Liver (tissue), 9 donors: ENCODE results near the gene PGM3. TPM values are rescaled to one million over a fixed set of nuclear protein-coding genes. Genes with fewer than 3 reads are reported as not detected.

ENCODE experiments used
- DNase-seq: peaks from one replicate; pipeline ENCODE4 v3.0.0-alpha.2; 2017; ENCODE audit warnings: low spot score
- H3K27ac ChIP-seq, 2 donors: one replicate each; pipeline ENCODE4 v1.7.0; 2013; ENCODE audit warnings: inconsistent platforms in 2 of 2, low read length in 2 of 2, control low read depth in 1 of 2, low read depth in 1 of 2, mild to moderate bottlenecking in 1 of 2
- H3K27me3 ChIP-seq, 4 donors: one replicate each; pipeline versions ENCODE4 v1.6.1 to v1.7.0; 2013; ENCODE audit warnings: low read length in 3 of 4, inconsistent platforms in 1 of 4, mild to moderate bottlenecking in 1 of 4, moderate library complexity in 1 of 4; ENCODE audit not compliant: control insufficient read depth in 4 of 4, insufficient read depth in 4 of 4
- H3K36me3 ChIP-seq, 4 donors: one replicate each; pipeline versions ENCODE4 v1.6.1 to v1.7.0; 2013; ENCODE audit warnings: low read length in 3 of 4, mild to moderate bottlenecking in 3 of 4, low read depth in 1 of 4, moderate library complexity in 1 of 4; ENCODE audit not compliant: control insufficient read depth in 4 of 4, insufficient read depth in 3 of 4
- H3K4me1 ChIP-seq, 4 donors: one replicate each; pipeline versions ENCODE4 v1.6.1 to v1.7.0; 2013; ENCODE audit warnings: low read length in 3 of 4, mild to moderate bottlenecking in 3 of 4, moderate library complexity in 1 of 4; ENCODE audit not compliant: control insufficient read depth in 4 of 4, insufficient read depth in 4 of 4
- H3K4me3 ChIP-seq, 3 donors: one replicate each; pipeline versions ENCODE4 v1.6.1 to v1.7.0; 2013; ENCODE audit warnings: low read length in 3 of 3, control low read depth in 1 of 3, low read depth in 1 of 3, mild to moderate bottlenecking in 1 of 3
- H3K9ac ChIP-seq, 2 donors: one replicate each; pipeline ENCODE4 v1.7.0; 2013; ENCODE audit warnings: low read length in 2 of 2, mild to moderate bottlenecking in 2 of 2, moderate library complexity in 2 of 2, control low read depth in 1 of 2, low read depth in 1 of 2
- H3K9me3 ChIP-seq, 4 donors: one replicate each; pipeline versions ENCODE4 v1.6.1 to v1.7.0; 2013; ENCODE audit warnings: low read length in 3 of 4; ENCODE audit not compliant: control insufficient read depth in 4 of 4
- CTCF ChIP-seq: fragments of 150-350 bp; IDR thresholded peaks from 2 replicates; pipeline ENCODE4 v1.5.1; 2017; ENCODE audit warnings: improper control_type of control experiment, low read depth, low read length; ENCODE audit not compliant: missing input control
- EGR1 ChIP-seq, 2 donors: IDR thresholded peaks; 2 replicates each; pipeline ENCODE4 v1.6.1; 2016 to 2018; ENCODE audit warnings: antibody characterized with exemption in 2 of 2, low read depth in 2 of 2
- FOXA1 ChIP-seq: IDR thresholded peaks from 2 replicates; pipeline ENCODE4 v1.6.1; 2016; ENCODE audit warnings: antibody characterized with exemption
- FOXA2 ChIP-seq: IDR thresholded peaks from 2 replicates; pipeline ENCODE4 v1.6.1; 2016; ENCODE audit warnings: antibody characterized with exemption
- GABPA ChIP-seq, 2 donors: IDR thresholded peaks in 1 of 2; conservative IDR thresholded peaks in 1 of 2; 2 replicates each; pipeline ENCODE4 v1.6.1; 2016; ENCODE audit warnings: antibody characterized with exemption in 2 of 2, mild to moderate bottlenecking in 1 of 2, moderate library complexity in 1 of 2
- HNF4A ChIP-seq, 2 donors: conservative IDR thresholded peaks; 2 replicates each; pipeline ENCODE4 v1.6.1; 2016; ENCODE audit warnings: antibody characterized with exemption in 2 of 2, mild to moderate bottlenecking in 2 of 2
- HNF4G ChIP-seq: IDR thresholded peaks from 2 replicates; pipeline ENCODE4 v1.6.1; 2016; ENCODE audit warnings: antibody characterized with exemption
- JUND ChIP-seq, 2 donors: IDR thresholded peaks; 2 replicates each; pipeline ENCODE4 v1.6.1; 2016; ENCODE audit warnings: antibody characterized with exemption in 2 of 2
- NR2F2 ChIP-seq: IDR thresholded peaks from 2 replicates; pipeline ENCODE4 v1.6.1; 2016; ENCODE audit warnings: antibody characterized with exemption
- RAD21 ChIP-seq, 2 donors: IDR thresholded peaks; 2 replicates each; pipeline ENCODE4 v1.6.1; 2016; ENCODE audit warnings: antibody characterized with exemption in 2 of 2, mild to moderate bottlenecking in 2 of 2
- RXRA ChIP-seq, 2 donors: IDR thresholded peaks; 2 replicates each; pipeline ENCODE4 v1.6.1; 2017 to 2018; ENCODE audit warnings: antibody characterized with exemption in 2 of 2, mild to moderate bottlenecking in 1 of 2
- SP1 ChIP-seq: IDR thresholded peaks from 2 replicates; pipeline ENCODE4 v1.6.1; 2018; ENCODE audit warnings: antibody characterized with exemption, mild to moderate bottlenecking
- TAF1 ChIP-seq: conservative IDR thresholded peaks from 2 replicates; pipeline ENCODE4 v1.6.1; 2016; ENCODE audit warnings: antibody characterized with exemption, mild to moderate bottlenecking
- YY1 ChIP-seq: IDR thresholded peaks from 2 replicates; pipeline ENCODE4 v1.6.1; 2016; ENCODE audit warnings: antibody characterized with exemption, mild to moderate bottlenecking
- WGBS: extraction: QIAGEN DNeasy Blood & Tissue Kit; methylation state at CpG from one replicate; pipeline ENCODE4 v1.1.7; 2013; 5-methylcytosine and 5-hydroxymethylcytosine counted together
- polyA plus RNA-seq, 2 donors: library from polyadenylated mRNA; stranded (reverse) in 1 of 2; unstranded in 1 of 2; fragments of 200-250 nt in 1 of 2; fragments of >200 nt in 1 of 2; fragmentation: Nextera tagmentation in 1 of 2; extraction: Ambion mirVana in 1 of 2; gene quantifications; one replicate each; pipeline versions ENCODE4 v1.2.1 to v1.2.3, GENCODE V29; 2013 to 2015
- total RNA-seq, 2 donors: library from RNA; depleted of rRNA; stranded (reverse); fragments of >200 nt; gene quantifications; one replicate each; pipeline ENCODE4 v1.2.3, GENCODE V29; 2014
- TF ChIP-seq, protein P1 (sequence below): IDR thresholded peaks from 2 replicates; pipeline ENCODE4 v1.6.1; 2016; ENCODE audit warnings: antibody characterized with exemption
- TF ChIP-seq, protein P2 (sequence below): IDR thresholded peaks from 2 replicates; pipeline ENCODE4 v1.6.1; 2016; ENCODE audit warnings: antibody characterized with exemption
- TF ChIP-seq, protein P3 (sequence below): IDR thresholded peaks from 2 replicates; pipeline ENCODE4 v1.6.1; 2016; ENCODE audit warnings: antibody characterized with exemption
- TF ChIP-seq, protein P4 (sequence below): IDR thresholded peaks from 2 replicates; pipeline ENCODE4 v1.6.1; 2016; ENCODE audit warnings: antibody characterized with exemption, mild to moderate bottlenecking
- donor health status: healthy.
- donor health status: healthy.
- donor health status: healthy.
- donor health status: healthy.
- donor health status: healthy.

The PGM3 gene
- total and polyA plus RNA-seq, 4 donors: 14.7 to 61.1 (median 26.0) TPM

- H3K9ac ChIP-seq: no peak overlapping the region
- H3K4me1 ChIP-seq: no peaks in the 10 kb centered on the region
- no peaks in the 10 kb centered on the region for H3K27me3 ChIP-seq
- TF ChIP-seq YY1 (no peak), EGR1 (IDR thresholded peaks at IDR 0.05; ENCODE audit: low read depth in 2 of 2) (no peak), GABPA (IDR thresholded peaks at IDR 0.05 in 1 of 2, conservative IDR thresholded peaks at IDR 0.05 in 1 of 2) (no peak), FOXA1 (no peak), HNF4A (conservative IDR thresholded peaks at IDR 0.05) (no peak), CTCF (no peak), TAF1 (no peak), RXRA (IDR thresholded peaks at IDR 0.05) (no peak), SP1 (no peak), RAD21 (IDR thresholded peaks at IDR 0.05) (no peak), FOXA2 (no peak), HNF4G (no peak), JUND (IDR thresholded peaks at IDR 0.05) (no peak), NR2F2 (no peak)
- TF ChIP-seq, protein P1, sequence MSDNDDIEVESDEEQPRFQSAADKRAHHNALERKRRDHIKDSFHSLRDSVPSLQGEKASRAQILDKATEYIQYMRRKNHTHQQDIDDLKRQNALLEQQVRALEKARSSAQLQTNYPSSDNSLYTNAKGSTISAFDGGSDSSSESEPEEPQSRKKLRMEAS: no peak
- TF ChIP-seq, protein P2, sequence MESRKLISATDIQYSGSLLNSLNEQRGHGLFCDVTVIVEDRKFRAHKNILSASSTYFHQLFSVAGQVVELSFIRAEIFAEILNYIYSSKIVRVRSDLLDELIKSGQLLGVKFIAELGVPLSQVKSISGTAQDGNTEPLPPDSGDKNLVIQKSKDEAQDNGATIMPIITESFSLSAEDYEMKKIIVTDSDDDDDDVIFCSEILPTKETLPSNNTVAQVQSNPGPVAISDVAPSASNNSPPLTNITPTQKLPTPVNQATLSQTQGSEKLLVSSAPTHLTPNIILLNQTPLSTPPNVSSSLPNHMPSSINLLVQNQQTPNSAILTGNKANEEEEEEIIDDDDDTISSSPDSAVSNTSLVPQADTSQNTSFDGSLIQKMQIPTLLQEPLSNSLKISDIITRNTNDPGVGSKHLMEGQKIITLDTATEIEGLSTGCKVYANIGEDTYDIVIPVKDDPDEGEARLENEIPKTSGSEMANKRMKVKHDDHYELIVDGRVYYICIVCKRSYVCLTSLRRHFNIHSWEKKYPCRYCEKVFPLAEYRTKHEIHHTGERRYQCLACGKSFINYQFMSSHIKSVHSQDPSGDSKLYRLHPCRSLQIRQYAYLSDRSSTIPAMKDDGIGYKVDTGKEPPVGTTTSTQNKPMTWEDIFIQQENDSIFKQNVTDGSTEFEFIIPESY: no peak
- TF ChIP-seq, protein P3, sequence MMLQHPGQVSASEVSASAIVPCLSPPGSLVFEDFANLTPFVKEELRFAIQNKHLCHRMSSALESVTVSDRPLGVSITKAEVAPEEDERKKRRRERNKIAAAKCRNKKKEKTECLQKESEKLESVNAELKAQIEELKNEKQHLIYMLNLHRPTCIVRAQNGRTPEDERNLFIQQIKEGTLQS: no peak
- TF ChIP-seq, protein P4, sequence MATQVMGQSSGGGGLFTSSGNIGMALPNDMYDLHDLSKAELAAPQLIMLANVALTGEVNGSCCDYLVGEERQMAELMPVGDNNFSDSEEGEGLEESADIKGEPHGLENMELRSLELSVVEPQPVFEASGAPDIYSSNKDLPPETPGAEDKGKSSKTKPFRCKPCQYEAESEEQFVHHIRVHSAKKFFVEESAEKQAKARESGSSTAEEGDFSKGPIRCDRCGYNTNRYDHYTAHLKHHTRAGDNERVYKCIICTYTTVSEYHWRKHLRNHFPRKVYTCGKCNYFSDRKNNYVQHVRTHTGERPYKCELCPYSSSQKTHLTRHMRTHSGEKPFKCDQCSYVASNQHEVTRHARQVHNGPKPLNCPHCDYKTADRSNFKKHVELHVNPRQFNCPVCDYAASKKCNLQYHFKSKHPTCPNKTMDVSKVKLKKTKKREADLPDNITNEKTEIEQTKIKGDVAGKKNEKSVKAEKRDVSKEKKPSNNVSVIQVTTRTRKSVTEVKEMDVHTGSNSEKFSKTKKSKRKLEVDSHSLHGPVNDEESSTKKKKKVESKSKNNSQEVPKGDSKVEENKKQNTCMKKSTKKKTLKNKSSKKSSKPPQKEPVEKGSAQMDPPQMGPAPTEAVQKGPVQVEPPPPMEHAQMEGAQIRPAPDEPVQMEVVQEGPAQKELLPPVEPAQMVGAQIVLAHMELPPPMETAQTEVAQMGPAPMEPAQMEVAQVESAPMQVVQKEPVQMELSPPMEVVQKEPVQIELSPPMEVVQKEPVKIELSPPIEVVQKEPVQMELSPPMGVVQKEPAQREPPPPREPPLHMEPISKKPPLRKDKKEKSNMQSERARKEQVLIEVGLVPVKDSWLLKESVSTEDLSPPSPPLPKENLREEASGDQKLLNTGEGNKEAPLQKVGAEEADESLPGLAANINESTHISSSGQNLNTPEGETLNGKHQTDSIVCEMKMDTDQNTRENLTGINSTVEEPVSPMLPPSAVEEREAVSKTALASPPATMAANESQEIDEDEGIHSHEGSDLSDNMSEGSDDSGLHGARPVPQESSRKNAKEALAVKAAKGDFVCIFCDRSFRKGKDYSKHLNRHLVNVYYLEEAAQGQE: no peak
- H3K4me3 ChIP-seq: no peak overlapping the region
- H3K9me3 ChIP-seq: no peaks in the 10 kb centered on the region
- 95% methylated on average over 1 of the region's 1 CpG for WGBS
- H3K27ac ChIP-seq: no peak overlapping the region
- DNase-seq: no peak
- H3K36me3 ChIP-seq: peaks cover 0 to 10% (median 5%) of the 10 kb centered on the region in 4 donors
Observed at GRCh38 chr6:83117802-83118201, 75.3 kb downstream of the PGM3 start.

Other genes starting within 250 kb of the PGM3 start
- gene UBE3D, start 127.4 kb downstream of the PGM3 start, total RNA-seq: 1 to 10 TPM; 1.9 to 6.4 TPM
- gene UBE3D, start 127.4 kb downstream of the PGM3 start, polyA plus RNA-seq: 1 to 10 TPM in 1 of 2 donors, under 1 TPM in 1; 0.78 to 2.0 TPM
- 10 to 100 TPM; 15.1 to 32.0 TPM for gene DOP1A, start 125.6 kb downstream of the PGM3 start, total RNA-seq
- gene DOP1A, start 125.6 kb downstream of the PGM3 start, polyA plus RNA-seq: 1 to 10 TPM; 3.5 to 4.1 TPM
- gene RWDD2A, start 92 bp upstream of the PGM3 start, total RNA-seq: 1 to 10 TPM; 1.9 to 5.5 TPM
- gene RWDD2A, start 92 bp upstream of the PGM3 start, polyA plus RNA-seq: 1 to 10 TPM; 1.9 to 2.8 TPM
- 1 to 10 TPM; 4.3 to 4.9 TPM for gene ME1, start 237.8 kb upstream of the PGM3 start, total RNA-seq
- 1 to 10 TPM; 6.1 to 7.8 TPM for gene ME1, start 237.8 kb upstream of the PGM3 start, polyA plus RNA-seq